HEK293 (cell line): Measurements from ENCODE around the gene GRHL3.

Source experiments
- AEBP2 ChIP-seq: fragments of 450-650 bp; formaldehyde crosslinking; IDR thresholded peaks from 2 replicates; pipeline ENCODE4 v1.5.1; 2016; ENCODE audit warnings: missing biosample characterization, missing genetic modification characterization, borderline replicate concordance
- GLI4 ChIP-seq: fragments of 450-650 bp; formaldehyde crosslinking; IDR thresholded peaks from 2 replicates; pipeline ENCODE4 v1.5.1; 2016; ENCODE audit warnings: missing biosample characterization, missing genetic modification characterization
- HIC1 ChIP-seq: fragments of 450-650 bp; formaldehyde crosslinking; IDR thresholded peaks from 2 replicates; pipeline ENCODE4 v1.5.1; 2016; ENCODE audit warnings: missing biosample characterization, missing genetic modification characterization
- KLF7 ChIP-seq: fragments of 450-650 bp; formaldehyde crosslinking; IDR thresholded peaks from 2 replicates; pipeline ENCODE4 v1.5.1; 2016; ENCODE audit warnings: missing biosample characterization, missing genetic modification characterization, borderline replicate concordance
- MYNN ChIP-seq: fragments of 450-650 bp; formaldehyde crosslinking; IDR thresholded peaks from 2 replicates; pipeline ENCODE4 v1.5.1; 2016; ENCODE audit warnings: missing biosample characterization, missing genetic modification characterization, borderline replicate concordance
- PRDM10 ChIP-seq: fragments of 450-650 bp; formaldehyde crosslinking; IDR thresholded peaks from 2 replicates; pipeline ENCODE4 v1.5.1; 2016; ENCODE audit warnings: missing biosample characterization, missing genetic modification characterization
- PRDM4 ChIP-seq: fragments of 450-650 bp; formaldehyde crosslinking; IDR thresholded peaks from 2 replicates; pipeline ENCODE4 v1.5.1; 2017; ENCODE audit warnings: missing biosample characterization, missing genetic modification characterization
- SETDB1 ChIP-seq: IDR thresholded peaks from one replicate; pipeline ENCODE4 v1.6.1; 2017; ENCODE audit warnings: mild to moderate bottlenecking, low read length, moderate library complexity, mixed read lengths; ENCODE audit not compliant: insufficient read length
- WT1 ChIP-seq: fragments of 450-650 bp; formaldehyde crosslinking; IDR thresholded peaks from 2 replicates; pipeline ENCODE4 v1.5.1; 2016; ENCODE audit warnings: missing biosample characterization, missing genetic modification characterization
- ZEB2 ChIP-seq: fragments of 450-650 bp; formaldehyde crosslinking; IDR thresholded peaks from 2 replicates; pipeline ENCODE4 v1.5.1; 2016; ENCODE audit warnings: missing biosample characterization, missing genetic modification characterization
- ZNF266 ChIP-seq: fragments of 450-650 bp; formaldehyde crosslinking; IDR thresholded peaks from 2 replicates; pipeline ENCODE4 v1.5.1; 2016; ENCODE audit warnings: missing biosample characterization, missing genetic modification characterization, low read depth
- ZNF302 ChIP-seq: fragments of 450-650 bp; formaldehyde crosslinking; IDR thresholded peaks from 2 replicates; pipeline ENCODE4 v1.5.1; 2016; ENCODE audit warnings: missing biosample characterization, missing genetic modification characterization, low read depth
- ZNF335 ChIP-seq: fragments of 450-650 bp; formaldehyde crosslinking; conservative IDR thresholded peaks from 2 replicates; pipeline ENCODE4 v1.5.1; 2016; ENCODE audit warnings: missing biosample characterization, missing genetic modification characterization
- ZNF341 ChIP-seq: fragments of 450-650 bp; formaldehyde crosslinking; IDR thresholded peaks from 2 replicates; pipeline ENCODE4; 2016; ENCODE audit warnings: low read depth, missing biosample characterization, missing genetic modification characterization
- ZNF433 ChIP-seq: fragments of 450-650 bp; formaldehyde crosslinking; IDR thresholded peaks from 2 replicates; pipeline ENCODE4 v1.5.1; 2016; ENCODE audit warnings: missing biosample characterization, missing genetic modification characterization, low read depth
- ZNF544 ChIP-seq: fragments of 450-650 bp; formaldehyde crosslinking; IDR thresholded peaks from 2 replicates; pipeline ENCODE4 v1.5.0; 2017; ENCODE audit warnings: missing biosample characterization, missing genetic modification characterization
- ZNF558 ChIP-seq: fragments of 450-650 bp; formaldehyde crosslinking; IDR thresholded peaks from 2 replicates; pipeline ENCODE4 v1.5.1; 2016; ENCODE audit warnings: missing biosample characterization, missing genetic modification characterization
- ZNF585B ChIP-seq: fragments of 450-650 bp; formaldehyde crosslinking; IDR thresholded peaks from 2 replicates; pipeline ENCODE4 v1.5.1; 2016; ENCODE audit warnings: missing biosample characterization, missing genetic modification characterization
- ZNF596 ChIP-seq: fragments of 450-650 bp; IDR thresholded peaks from 2 replicates; pipeline ENCODE4 v1.5.0; 2018; ENCODE audit warnings: missing biosample characterization, mild to moderate bottlenecking, missing genetic modification characterization, moderate library complexity
- ZNF600 ChIP-seq: fragments of 450-650 bp; formaldehyde crosslinking; IDR thresholded peaks from 2 replicates; pipeline ENCODE4 v1.5.1; 2016; ENCODE audit warnings: missing biosample characterization, missing genetic modification characterization
- ZNF776 ChIP-seq: fragments of 450-650 bp; formaldehyde crosslinking; IDR thresholded peaks from 2 replicates; pipeline ENCODE4 v1.5.0; 2017; ENCODE audit warnings: missing biosample characterization, missing genetic modification characterization, borderline replicate concordance
- ZNF785 ChIP-seq: fragments of 450-650 bp; formaldehyde crosslinking; IDR thresholded peaks from 2 replicates; pipeline ENCODE4 v1.5.1; 2016; ENCODE audit warnings: missing biosample characterization, missing genetic modification characterization
- ZNF837 ChIP-seq: fragments of 450-650 bp; formaldehyde crosslinking; IDR thresholded peaks from 2 replicates; pipeline ENCODE4 v1.5.1; 2016; ENCODE audit warnings: missing biosample characterization, missing genetic modification characterization
- ZSCAN16 ChIP-seq: fragments of 450-650 bp; formaldehyde crosslinking; IDR thresholded peaks from 2 replicates; pipeline ENCODE4 v1.5.1; 2016; ENCODE audit warnings: missing biosample characterization, missing genetic modification characterization
- ZSCAN18 ChIP-seq: fragments of 450-650 bp; formaldehyde crosslinking; IDR thresholded peaks from 2 replicates; pipeline ENCODE4 v1.5.1; 2016; ENCODE audit warnings: missing biosample characterization, missing genetic modification characterization

Gene GRHL3

GRCh38 chr1:24364975-24365678, 46.0 kb downstream of the GRHL3 start (continued):
- TF ChIP-seq PRDM4 (tag by site-specific recombination) (no peak), ZSCAN16 (tag by site-specific recombination) (no peak), ZSCAN18 (tag by site-specific recombination) (no peak), ZNF302 (tag by site-specific recombination) (no peak), ZNF785 (tag by site-specific recombination) (no peak), ZNF837 (tag by site-specific recombination) (no peak), ZNF544 (tag by site-specific recombination) (no peak), SETDB1 (no peak), ZEB2 (tag by site-specific recombination) (no peak), GLI4 (tag by site-specific recombination) (no peak), ZNF585B (tag by site-specific recombination) (no peak), ZNF335 (tag by site-specific recombination) (no peak), ZNF600 (peak; percentile 67), ZNF558 (no peak), PRDM10 (no peak), AEBP2 (tag by site-specific recombination) (no peak), HIC1 (tag by site-specific recombination) (0 out of 2 replicates have a peak, but pooled peaks have one; percentile 35), ZNF341 (tag by site-specific recombination) (no peak), ZNF596 (no peak), KLF7 (tag by site-specific recombination) (no peak), ZNF776 (tag by site-specific recombination) (no peak), ZNF266 (tag by site-specific recombination) (no peak), WT1 (tag by site-specific recombination) (no peak), ZNF433 (tag by site-specific recombination) (no peak), MYNN (tag by site-specific recombination) (no peak)
